Measurements from ENCODE around the gene RPSA.
"Not testable (repeated sequence)": the region's sequence is repeated elsewhere in the genome, so short reads cannot be mapped to it uniquely, and the experiment has no call there.

DNA sequence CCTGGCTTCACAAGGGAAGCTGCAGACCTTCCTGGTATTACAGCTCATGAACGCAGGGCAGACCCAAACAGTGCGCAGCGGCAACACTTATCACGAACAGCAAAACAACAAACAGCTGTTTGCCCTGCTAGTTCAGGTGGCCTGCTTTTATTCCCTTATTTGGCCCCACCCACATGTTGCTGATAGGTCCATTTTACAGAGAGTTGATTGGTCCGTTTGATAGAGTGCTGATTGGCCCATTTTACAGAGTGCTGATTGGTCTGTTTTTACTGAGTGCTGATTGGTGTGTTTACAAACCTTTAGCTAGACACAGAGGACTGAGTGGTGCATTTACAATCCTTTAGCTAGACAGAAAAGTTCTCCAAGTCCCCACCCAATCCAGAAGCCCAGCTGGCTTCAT is 52.1 kb downstream of the RPSA start:
- TF ChIP-seq, protein P1, sequence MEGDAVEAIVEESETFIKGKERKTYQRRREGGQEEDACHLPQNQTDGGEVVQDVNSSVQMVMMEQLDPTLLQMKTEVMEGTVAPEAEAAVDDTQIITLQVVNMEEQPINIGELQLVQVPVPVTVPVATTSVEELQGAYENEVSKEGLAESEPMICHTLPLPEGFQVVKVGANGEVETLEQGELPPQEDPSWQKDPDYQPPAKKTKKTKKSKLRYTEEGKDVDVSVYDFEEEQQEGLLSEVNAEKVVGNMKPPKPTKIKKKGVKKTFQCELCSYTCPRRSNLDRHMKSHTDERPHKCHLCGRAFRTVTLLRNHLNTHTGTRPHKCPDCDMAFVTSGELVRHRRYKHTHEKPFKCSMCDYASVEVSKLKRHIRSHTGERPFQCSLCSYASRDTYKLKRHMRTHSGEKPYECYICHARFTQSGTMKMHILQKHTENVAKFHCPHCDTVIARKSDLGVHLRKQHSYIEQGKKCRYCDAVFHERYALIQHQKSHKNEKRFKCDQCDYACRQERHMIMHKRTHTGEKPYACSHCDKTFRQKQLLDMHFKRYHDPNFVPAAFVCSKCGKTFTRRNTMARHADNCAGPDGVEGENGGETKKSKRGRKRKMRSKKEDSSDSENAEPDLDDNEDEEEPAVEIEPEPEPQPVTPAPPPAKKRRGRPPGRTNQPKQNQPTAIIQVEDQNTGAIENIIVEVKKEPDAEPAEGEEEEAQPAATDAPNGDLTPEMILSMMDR (optimal IDR thresholded peaks at IDR 0.05 in 1 of 3, IDR thresholded peaks at IDR 0.05 in 1 of 3, conservative IDR thresholded peaks at IDR 0.05 in 1 of 3; ENCODE audit: extremely low read depth in 1 of 3, insufficient read depth in 2 of 3, low read length in 3 of 3): not testable (repeated sequence)
- not testable (repeated sequence) for TF ChIP-seq EZH2 (IDR thresholded peaks at IDR 0.05; ENCODE audit: low read length)
